ENCODE data around the gene POMT2. TPM values are rescaled to one million over a fixed set of nuclear protein-coding genes. Genes with fewer than 3 reads are reported as not detected.
"Not testable (repeated sequence)": the region's sequence is repeated elsewhere in the genome, so short reads cannot be mapped to it uniquely, and the experiment has no call there.

Gene POMT2
- polyA plus RNA-seq, 1 donor = 24.4 TPM

DNA sequence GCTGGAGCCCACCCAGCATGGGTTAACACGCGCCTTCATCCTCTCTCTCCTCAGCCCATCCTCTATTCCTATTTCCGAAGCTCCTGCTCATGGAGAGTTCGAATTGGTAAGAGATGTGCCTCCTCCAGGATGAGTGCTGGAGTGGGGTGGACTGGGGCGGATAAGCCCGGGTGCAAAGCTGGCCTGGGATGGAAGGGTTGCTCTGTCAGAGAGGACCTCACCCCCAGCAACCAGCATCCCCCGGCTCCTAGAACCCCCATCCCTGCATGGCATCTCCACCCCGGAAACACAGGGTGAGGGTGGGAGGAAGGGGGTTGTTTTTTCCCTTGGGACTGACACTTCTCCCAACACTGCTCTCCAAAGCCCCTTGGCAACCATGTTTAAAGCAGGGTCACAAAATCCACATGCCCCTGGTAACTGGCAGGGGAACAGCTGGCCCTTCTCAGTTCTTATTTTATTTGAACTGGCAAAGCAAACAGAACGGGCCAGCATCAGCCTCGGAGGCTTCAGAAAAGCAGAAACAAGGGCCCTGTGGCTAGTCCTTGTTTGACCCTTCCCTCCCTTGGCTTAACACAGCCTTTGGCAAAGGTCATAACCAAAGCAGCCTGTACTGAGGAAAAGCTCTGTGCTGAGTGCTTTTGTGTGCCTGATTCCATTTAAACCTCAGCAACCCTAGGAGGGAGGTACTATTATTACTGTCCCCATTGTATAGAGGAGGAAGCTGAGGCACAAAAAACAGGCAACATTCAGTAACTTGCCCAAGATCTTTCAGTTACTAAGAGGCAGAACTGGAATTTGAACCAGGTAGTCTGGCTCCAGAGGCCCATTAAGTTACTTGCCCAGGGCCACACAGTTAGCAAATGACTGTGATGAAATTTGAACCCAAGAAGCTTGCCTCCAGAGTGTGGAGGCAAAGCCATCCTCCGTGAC lies 4.4 kb upstream of the POMT2 start:
- DNase-seq (ENCODE audit: low read depth) = no peak

DNA sequence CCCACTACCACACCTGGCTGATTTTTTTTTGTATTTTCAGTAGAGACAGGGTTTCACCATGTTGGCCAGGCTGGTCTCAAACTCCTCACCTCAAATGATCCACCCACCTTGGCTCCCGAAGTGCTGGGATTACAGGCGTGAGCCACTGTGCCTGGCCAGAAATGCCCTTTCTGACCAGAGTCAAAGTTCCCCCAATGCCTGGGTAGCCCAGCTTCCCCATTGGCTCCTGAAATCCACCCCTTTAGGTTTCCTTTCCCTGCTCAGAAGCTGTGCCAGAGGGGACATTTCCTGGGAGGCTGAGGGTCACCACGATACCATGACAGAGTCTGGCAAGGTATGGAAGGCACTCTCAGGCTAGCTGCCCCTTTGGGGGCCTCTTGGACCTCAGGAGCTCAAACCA lies 3.6 kb upstream of the POMT2 start:
- DNase-seq (ENCODE audit: low read depth) = no peak

DNA sequence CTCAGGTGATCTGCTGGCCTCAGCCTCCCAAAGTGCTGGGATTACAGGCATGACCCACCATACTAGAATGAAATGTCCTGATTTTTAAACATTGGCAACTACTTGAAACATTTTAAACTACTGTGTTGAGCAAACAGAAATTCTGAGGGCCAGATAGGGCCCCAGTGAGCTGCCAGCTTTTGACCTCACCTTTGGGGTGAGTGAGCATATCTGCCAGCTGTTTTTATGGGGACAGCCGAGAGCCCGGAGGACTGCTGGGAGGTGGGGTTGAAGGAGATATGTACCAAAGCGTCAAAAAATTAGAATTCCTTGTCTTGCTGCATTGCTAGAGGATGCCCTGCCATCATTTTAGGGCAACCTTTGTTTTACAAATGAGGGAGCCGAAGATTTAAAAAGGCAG lies 2.9 kb upstream of the POMT2 start:
- DNase-seq (ENCODE audit: low read depth) = no peak

DNA sequence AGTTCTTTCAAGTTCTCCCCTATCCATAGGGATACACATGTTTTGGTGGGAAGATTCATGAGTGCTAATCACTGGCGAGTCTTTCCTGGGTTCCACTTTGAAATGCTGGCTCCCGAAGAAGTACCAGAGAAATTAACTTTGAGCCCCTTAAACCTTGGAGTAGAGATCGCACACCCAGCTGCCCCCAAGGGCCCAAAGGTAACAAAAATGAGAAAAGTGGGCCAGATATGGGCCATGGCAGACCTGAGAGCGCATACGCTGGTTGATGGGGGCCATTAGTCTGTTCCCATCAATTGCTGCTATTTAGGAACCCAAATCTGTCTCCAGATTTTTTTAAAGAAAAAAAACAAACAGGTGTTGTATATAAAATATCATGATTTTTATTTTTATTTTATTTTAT lies 2.3 kb upstream of the POMT2 start:
- DNase-seq (ENCODE audit: low read depth) = no peak

DNA sequence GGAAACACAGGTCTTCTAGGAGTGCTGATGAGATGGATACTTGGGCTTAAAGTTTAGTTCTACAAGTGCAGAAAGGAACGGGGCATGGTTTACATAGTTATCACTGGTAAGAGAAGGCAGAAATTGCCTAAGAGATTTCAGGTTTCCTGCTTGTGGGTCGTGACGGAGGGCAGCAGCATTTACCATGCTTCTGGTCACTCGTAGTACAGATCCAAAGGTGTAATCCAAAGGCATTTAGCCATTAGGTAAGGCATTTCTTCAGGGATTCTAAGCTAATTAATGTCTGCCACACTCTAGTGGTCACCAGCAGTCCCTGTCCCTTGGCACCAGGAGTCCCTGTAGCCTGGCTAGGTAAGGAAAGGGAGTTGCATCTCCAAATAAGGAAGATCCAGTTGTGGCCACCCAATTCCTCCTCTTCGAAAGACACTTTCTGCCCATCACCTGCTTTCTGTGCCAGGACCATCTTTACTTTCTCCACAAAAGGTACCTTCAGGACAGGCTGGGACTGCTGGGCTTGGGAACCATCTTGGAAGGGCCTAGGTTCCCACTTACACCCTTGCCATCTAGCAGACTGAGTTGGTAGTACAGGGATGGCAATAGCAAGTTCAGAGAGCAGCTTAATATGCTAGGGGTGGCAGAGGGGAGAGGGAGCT lies 1.7 kb upstream of the POMT2 start:
- DNase-seq (ENCODE audit: low read depth) = no peak

DNA sequence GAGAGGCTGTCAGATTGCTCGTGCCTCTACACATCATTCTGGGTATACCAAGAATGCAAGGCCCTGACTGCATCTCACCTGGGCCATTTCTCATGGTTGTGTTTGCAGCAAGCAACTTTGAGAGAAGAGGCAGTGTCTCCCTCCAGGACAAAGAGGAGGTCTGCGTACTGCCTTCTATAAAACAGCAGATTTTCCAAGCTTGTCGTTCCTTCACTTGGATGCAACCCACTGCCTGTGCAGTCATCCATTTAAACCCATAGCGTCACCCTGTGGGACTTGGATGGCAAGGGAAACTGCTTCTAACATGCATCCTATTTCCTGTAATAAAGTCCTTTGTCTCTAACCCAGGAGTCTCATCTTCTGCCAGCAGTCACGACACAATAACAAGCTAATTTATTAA lies 1.3 kb downstream of the POMT2 start:
- DNase-seq (ENCODE audit: low read depth) = no peak

DNA sequence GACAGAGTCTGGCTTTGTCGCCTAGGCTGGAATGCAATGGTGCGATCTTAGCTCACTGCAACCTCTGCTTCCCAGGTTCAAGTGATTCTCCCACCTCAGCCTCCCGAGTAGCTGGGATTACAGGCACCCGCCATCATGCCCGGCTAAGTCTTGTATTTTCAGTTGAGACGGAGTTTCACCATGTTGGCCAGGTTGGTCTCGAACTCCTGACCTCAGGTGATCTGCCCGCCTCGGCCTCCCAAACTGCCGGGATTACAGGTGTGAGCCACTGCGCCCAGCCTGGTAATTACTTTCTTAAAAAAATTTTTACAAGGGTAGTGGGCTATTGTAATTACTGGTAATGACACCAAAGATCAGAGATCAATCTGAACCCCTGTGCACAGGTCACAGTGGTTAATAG lies 1.9 kb downstream of the POMT2 start:
- DNase-seq (ENCODE audit: low read depth) = not testable (repeated sequence)

DNA sequence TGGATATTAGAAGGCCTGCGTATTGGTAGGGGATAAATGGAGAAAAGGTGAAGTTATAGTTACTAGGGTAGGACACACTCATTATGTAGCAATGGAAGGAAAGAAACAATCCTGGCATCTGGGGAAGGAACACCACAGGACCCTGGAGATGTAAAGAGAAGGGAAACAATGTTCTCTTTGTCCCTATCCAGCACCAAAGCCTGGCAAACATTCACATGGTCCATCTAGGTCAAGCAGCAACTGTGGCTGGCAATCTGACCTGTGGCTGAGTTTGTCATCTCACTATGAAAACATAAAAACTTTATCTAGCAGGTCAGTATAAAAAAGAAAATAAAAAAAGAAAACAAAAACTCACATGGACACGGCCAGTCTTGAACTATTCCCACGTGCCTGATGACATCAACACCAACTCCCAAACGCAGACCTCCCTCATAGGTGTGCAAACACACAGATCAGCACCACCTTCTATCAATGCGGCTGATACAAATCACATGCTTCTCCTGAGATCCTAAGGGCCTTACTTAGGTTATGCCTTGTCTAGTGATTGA lies 2.6 kb downstream of the POMT2 start:
- DNase-seq (ENCODE audit: low read depth) = no peak

DNA sequence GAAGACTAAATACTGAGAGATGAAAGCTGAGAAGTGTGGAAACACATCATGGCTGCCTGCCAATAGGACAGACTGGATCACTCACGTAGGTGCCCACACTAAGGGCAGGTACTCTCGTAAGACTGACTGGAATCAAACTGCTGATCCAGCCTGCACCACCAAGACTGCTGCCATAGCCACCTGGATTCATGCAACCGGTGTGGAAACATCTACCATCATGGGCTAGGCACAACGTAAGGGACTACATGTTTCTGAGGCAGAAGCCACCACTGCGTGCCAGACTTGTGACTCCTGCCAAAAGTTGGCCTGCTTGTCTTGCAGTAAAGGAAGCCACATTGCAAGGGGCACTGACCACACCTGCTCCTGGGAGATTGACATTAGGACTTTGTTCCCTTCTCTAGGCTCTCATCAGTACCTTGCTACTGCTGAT lies 3.8 kb downstream of the POMT2 start:
- no peak for DNase-seq (ENCODE audit: low read depth)

DNA sequence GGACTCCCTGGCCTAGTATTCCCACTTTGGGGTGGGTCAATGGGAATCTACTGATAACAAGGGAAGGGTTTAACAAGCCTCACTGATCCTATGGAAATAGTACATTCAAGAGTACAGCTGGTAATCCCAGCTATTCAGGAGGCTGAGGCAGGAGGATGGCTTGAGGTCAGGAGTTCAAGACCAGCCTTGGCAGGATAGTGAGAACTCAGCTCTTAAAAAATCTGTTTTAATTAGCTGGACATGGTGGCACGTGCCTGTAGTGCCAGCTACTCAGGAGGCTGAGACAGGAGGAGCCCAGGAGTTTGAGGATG lies 4.5 kb downstream of the POMT2 start:
- DNase-seq (ENCODE audit: low read depth) = no peak

DNA sequence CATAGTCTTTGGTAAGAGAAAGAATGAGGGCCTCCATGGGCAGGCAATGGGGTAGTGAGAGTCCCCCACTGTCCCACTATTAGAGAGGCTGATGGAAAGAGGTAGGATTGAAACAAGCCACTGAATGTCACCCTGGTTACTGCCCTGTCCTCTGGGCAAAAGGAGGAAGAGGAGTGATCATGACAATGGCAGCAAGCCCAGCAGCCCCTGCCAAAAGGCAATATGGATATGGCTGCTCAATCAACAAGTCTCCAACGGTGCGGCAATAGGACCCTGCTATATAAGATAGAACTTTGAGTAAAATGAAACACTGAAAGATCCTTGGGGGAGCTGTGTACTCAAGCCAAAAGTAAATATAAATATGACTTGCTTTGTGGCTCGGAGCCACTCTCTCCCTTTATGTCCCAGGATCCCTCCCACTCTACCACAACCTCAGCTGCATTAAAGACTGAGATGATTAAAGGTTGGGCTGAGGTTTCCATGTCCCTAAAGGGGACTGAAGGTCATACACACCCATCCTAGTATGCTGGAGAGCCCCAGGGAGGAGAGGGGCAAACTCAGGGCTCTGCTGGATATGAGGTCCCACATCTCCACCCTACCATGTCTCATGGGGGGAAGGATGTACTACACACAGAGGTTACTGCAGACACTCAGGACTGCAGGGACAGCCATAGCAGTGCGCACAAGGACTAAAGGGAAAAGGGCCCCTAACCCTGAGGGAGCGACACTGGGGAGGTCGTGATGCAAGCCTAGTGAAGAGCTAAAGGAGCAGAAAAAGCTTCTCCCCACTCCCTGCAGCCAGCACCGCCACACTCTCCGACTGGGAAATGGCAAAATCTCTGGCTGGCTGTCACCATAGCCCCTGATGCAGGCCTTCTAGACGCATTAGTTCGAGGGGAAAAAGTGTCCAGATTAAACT lies 5.9 kb downstream of the POMT2 start:
- DNase-seq (ENCODE audit: low read depth) = no peak

DNA sequence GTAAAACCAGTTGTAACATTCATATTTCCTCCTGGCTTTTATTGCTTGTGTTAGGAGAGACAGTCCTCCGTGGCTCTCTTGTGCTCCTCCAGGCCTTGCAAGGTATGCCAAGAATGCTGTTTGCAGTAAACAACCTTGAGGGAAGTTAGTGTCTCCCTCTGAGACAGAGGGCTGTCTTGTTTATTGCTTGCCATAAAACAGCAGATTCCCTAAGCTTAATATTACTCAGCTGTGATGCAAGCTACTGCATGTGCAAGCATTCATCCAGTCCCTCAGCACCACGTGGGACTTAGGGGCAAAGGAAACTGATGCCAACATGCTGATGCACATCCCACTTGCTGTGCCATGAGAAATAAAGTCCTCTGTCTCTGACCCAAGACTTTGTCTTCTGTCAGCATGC lies 6.6 kb downstream of the POMT2 start:
- no peak for DNase-seq (ENCODE audit: low read depth)

DNA sequence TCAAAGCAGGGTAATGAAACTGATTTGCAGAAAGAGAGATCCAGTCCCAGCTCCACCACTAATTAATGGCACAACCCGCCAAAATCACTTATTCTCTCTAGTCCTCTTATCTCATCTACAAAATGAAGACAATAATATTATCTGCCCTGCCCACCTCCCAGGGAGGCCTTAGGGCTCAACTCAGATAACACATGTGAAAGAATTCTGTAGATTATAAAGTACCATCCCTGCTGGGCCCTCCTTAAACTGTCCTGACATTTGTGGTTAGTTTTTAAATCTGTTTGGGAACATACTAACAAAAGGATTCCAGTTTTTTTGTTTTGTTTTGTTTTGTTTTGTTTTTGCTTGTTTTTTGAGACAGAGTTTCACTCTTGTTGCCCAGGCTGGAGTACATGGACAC lies 7.3 kb downstream of the POMT2 start:
- no peak for DNase-seq (ENCODE audit: low read depth)

DNA sequence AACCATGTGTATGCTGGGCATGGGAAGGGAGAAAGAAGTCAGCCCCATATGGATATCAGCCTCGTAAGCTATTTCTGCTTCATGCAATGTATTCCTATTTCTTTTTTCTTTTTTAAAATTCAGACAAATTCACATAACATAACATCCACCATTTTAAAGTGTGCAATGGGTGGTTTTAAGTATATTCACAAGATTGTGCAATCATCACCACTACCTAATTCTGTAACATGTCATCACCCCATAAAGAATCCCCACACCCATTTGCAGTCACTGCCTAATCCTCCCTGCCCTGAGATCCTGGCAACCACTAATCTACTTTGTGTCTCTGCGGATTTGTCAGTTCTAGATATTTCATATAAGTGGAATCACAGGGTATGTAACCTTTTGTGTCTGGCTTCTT lies 9.5 kb downstream of the POMT2 start:
- DNase-seq (ENCODE audit: low read depth) = no peak

DNA sequence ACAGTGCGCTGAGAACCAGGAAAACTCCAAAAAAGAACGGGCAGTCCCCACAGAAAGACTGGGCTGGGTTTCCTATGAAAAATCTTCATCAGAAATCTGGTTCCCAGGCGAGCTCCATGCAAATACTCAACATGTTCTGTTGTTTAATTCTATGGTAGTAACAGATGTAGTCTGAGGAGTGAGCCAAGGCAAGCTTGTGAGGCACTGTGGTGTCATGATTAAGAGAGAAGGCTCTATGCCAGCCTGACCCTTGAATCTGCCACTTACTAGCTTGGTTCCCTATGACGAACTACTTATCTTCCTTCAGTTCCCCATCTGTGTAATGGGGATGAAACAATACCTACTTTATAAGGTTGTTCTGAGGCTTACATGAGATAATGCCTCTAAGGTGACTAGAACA lies 10.7 kb downstream of the POMT2 start:
- DNase-seq (ENCODE audit: low read depth) = no peak

DNA sequence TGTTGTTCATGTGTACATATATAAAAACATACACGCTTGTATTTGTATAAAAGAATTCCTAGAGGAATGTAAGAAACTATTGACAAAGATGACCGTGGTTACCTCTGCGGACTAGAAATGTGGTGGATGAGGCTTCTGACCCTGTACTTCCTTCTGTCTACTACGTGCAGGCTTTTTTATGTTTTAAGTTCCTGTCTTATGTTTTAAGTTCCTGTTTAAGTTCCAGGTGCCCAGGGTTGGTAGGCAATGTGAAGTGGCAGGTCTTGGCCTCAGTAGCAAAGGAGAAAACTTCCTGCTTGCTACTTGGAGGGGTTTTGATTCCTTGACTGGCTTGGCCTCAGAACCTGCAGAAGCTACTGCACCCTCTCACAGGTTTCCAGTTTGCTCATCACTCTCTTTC lies 11.6 kb downstream of the POMT2 start:
- DNase-seq (ENCODE audit: low read depth) = no peak

DNA sequence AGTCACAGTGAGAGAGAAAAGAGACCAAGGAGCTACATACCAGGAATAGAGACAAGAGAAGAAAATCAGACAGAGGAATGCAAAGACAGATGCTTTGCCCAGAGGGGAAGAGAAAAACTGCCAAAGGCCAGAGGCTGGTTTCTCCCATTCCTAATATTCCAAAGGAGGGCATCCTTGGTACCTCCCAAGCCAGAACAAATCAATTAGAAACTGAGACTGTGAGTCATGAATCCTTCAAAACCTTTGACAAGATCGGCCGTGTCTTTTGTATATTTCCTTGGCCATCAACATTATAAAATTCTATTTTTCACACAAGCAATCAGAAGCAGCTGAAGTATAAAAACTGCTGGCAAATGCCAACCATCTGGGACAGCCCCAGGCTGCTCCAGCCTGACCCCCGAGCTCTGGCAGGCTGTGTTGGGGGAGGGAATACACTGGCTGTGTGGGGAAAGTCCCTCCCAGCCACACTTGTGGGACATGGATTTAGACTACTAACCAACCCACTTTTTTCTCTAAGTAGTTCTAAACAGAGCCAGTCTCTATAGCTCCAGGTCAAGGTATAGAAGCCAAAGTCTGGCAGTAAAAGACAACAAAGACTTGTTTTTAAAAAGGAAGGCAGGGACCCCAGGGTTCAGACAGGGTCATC lies 13.7 kb downstream of the POMT2 start:
- DNase-seq (ENCODE audit: low read depth) = no peak

DNA sequence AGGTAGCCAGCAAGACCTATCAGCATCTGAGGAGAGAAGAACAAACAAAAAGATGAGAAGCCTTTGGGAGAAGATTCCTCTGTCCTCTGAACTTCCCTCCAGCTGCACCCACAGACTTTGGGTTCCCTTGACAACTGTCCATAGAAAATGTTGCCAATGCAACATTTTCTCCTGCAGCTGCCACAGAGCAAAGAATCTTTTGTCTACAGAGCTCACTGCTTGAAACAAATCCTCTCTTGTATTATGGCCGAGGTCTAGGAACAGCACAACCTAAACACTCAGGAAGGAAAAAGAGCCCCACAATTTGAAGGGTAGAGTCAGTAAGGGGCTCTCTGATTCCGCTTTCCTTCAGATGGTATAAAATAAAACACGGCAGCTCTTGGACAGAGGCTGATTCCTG lies 14.3 kb downstream of the POMT2 start:
- DNase-seq (ENCODE audit: low read depth) = no peak

DNA sequence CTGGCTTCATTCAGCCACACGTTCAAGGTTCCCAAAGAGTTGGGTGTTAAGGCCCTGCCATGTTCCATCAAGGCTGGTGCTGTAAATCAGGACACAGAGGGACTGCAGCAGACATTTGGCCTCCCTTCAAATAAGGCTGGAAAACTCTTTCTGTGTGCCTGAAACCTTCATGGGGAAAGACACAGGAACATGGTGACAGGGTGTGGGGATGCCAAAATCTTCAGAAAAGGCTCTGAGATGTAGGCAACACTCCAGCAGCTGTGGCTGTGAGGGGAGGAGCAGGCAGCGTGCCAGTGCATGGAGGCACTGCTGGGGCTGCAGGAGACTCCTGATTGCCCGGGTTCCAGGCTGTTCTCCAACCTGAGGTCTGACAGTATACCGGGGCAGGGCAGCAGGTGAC lies 15.0 kb downstream of the POMT2 start:
- DNase-seq (ENCODE audit: low read depth) = no peak

DNA sequence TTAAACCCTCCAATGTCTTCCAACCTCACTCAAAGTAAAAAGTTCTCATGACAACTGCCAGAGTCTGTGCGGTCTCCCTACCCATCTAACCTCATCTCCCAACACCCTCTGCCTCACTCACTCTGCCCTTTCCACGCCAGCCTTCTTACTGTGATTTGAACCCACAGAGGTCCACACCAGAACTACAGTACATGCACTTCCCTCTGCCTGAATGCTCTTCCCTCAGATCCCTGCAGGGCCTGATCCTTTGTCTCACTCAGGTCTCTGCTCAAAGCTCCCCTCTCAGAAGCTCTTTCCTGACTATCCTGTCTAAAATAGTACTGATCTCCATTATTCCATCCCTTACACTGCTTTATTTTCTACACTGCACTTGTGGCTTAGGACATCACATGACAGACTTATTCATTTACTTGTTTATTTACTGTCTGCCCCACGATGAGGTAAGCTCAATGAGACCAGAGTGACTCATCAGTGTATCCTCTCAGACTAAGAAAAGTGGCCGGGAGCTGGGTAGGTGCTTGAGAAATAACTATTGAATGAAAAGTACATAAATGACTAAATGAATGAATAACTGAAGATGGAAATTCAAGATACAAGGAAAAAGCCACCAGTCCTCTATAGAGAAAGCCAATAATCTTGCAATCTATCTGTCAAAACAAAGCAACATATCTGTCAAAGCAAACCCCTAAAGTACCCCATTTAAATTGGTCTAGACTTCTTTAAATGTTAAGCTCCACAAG lies 17.1 kb downstream of the POMT2 start:
- no peak for DNase-seq (ENCODE audit: low read depth)

DNA sequence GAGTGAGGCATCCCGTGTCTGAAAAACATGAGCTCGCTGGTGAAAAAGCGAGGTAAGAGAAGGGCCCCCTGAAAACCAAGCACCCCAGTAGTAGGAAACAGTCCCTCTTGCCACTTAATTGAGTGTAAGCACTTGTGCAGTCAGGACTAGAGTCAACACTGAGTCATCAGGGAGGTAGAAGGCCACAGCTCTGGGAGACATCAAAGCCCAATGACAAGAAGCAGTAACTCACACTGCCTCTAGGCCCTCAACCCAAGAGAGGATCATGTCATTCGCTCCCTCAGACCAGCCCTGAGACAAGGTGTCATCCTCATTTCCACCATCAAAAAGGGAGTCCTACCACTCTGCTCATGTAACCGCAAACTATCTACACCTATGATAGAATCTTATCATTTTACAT lies 17.8 kb downstream of the POMT2 start:
- no peak for DNase-seq (ENCODE audit: low read depth)
